Prostate gland (tissue), 2 donors: ENCODE results near the gene MAD1L1.

Source experiments
- POLR2A ChIP-seq: fragments of 450-650 bp; IDR thresholded peaks from one replicate; pipeline ENCODE4 v1.6.1; 2016; ENCODE audit warnings: antibody characterized with exemption, mild to moderate bottlenecking
- POLR2AphosphoS5 ChIP-seq: sonication (generic); formaldehyde crosslinking; IDR thresholded peaks from one replicate; pipeline ENCODE4 v1.6.1; 2017; ENCODE audit warnings: antibody characterized with exemption
- TF ChIP-seq, protein P1 (sequence below), 4 experiments: fragments of 200-600 bp in 2 of 4; fragments of 450-650 bp in 2 of 4; sonication (generic) in 2 of 4; IDR thresholded peaks; 1 replicate in 3 of 4; 2 replicates in 1 of 4; pipeline ENCODE4 v1.5.1; 2016 to 2019; ENCODE audit warnings: antibody characterized with exemption in 4 of 4, mild to moderate bottlenecking in 2 of 4, moderate library complexity in 2 of 4

DNA sequence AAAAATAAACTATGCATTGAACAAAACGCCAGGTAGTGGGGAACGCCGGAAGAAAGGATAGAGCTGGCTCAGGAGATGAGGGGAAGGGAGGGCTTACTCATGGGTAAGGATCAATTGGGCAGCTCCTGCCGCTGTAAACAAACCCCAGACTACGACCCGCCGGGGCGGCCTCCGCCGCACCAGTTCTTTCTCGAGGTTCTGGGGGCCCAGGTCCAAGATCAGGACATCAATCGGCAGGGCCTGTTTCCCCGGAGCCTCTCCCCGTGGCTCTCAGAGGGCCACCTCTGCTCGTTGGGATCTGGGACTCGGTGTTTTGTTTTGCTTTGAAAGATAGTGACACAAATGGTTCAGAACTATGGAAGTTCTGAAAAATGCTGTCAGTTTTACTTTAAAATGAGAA is 422.2 kb downstream of the MAD1L1 start:
- TF ChIP-seq, protein P1, sequence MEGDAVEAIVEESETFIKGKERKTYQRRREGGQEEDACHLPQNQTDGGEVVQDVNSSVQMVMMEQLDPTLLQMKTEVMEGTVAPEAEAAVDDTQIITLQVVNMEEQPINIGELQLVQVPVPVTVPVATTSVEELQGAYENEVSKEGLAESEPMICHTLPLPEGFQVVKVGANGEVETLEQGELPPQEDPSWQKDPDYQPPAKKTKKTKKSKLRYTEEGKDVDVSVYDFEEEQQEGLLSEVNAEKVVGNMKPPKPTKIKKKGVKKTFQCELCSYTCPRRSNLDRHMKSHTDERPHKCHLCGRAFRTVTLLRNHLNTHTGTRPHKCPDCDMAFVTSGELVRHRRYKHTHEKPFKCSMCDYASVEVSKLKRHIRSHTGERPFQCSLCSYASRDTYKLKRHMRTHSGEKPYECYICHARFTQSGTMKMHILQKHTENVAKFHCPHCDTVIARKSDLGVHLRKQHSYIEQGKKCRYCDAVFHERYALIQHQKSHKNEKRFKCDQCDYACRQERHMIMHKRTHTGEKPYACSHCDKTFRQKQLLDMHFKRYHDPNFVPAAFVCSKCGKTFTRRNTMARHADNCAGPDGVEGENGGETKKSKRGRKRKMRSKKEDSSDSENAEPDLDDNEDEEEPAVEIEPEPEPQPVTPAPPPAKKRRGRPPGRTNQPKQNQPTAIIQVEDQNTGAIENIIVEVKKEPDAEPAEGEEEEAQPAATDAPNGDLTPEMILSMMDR (IDR thresholded peaks at IDR 0.05) = no peak
- TF ChIP-seq POLR2A (no peak), POLR2AphosphoS5 (no peak)
